Hepatocyte (in vitro differentiated cells): Measurements from ENCODE around the gene CNTNAP2. TPM values are rescaled to one million over a fixed set of nuclear protein-coding genes. Genes with fewer than 3 reads are reported as not detected.

ENCODE experiments used
- DNase-seq: peaks from one replicate; pipeline ENCODE4 v3.0.0-alpha.2; 2016; ENCODE audit warnings: low spot score
- H2AFZ ChIP-seq: fragments of 200-600 bp; sonication (generic); 2 replicates; pipeline ENCODE4 v1.6.0; 2016; ENCODE audit warnings: antibody characterized with exemption, mild to moderate bottlenecking
- H3K27ac ChIP-seq: fragments of 200-600 bp; sonication (generic); 2 replicates; pipeline ENCODE4 v1.5.1; 2016; ENCODE audit warnings: mild to moderate bottlenecking
- H3K27me3 ChIP-seq: fragments of 200-600 bp; sonication (generic); 2 replicates; pipeline ENCODE4 v1.6.1; 2016
- H3K36me3 ChIP-seq: fragments of 200-600 bp; sonication (generic); replicated peaks from 2 replicates; pipeline ENCODE4 v1.5.1; 2016; ENCODE audit warnings: low read depth; ENCODE audit not compliant: insufficient read depth
- H3K4me1 ChIP-seq: fragments of 200-600 bp; sonication (generic); 2 replicates; pipeline ENCODE4 v1.5.1; 2016; ENCODE audit warnings: mild to moderate bottlenecking, moderate library complexity; ENCODE audit not compliant: insufficient read depth
- H3K4me2 ChIP-seq: fragments of 200-600 bp; sonication (generic); 2 replicates; pipeline ENCODE4 v1.6.0; 2016
- H3K4me3 ChIP-seq: fragments of 200-600 bp; sonication (generic); 2 replicates; pipeline ENCODE4 v1.5.1; 2016; ENCODE audit warnings: mild to moderate bottlenecking
- H3K79me2 ChIP-seq: fragments of 200-600 bp; sonication (generic); 2 replicates; pipeline ENCODE4 v1.6.0; 2017; ENCODE audit warnings: mild to moderate bottlenecking
- H3K9me2 ChIP-seq: fragments of 200-600 bp; sonication (generic); replicated peaks from 2 replicates; pipeline ENCODE4 v1.6.0; 2017; ENCODE audit warnings: mild to moderate bottlenecking; ENCODE audit not compliant: insufficient read depth
- H3K9me3 ChIP-seq: fragments of 200-600 bp; sonication (generic); 2 replicates; pipeline ENCODE4 v1.5.1; 2016; ENCODE audit warnings: low read depth, mild to moderate bottlenecking
- H4K20me1 ChIP-seq: fragments of 200-600 bp; sonication (generic); 2 replicates; pipeline ENCODE4 v1.6.0; 2016; ENCODE audit warnings: mild to moderate bottlenecking; ENCODE audit not compliant: insufficient read depth, poor library complexity, severe bottlenecking
- CTCF ChIP-seq: fragments of 200-600 bp; sonication (generic); IDR thresholded peaks from 2 replicates; pipeline ENCODE4 v1.5.1; 2016; ENCODE audit warnings: antibody characterized with exemption, mild to moderate bottlenecking; ENCODE audit not compliant: poor library complexity
- EZH2 ChIP-seq: fragments of 200-600 bp; sonication (generic); IDR thresholded peaks from 2 replicates; pipeline ENCODE4 v1.6.1; 2016; ENCODE audit warnings: antibody characterized with exemption, mild to moderate bottlenecking, borderline replicate concordance
- EZH2phosphoT487 ChIP-seq: fragments of 200-600 bp; sonication (generic); IDR thresholded peaks from one replicate; pipeline ENCODE4 v1.6.1; 2018; ENCODE audit warnings: antibody characterized with exemption, mild to moderate bottlenecking, low read depth, moderate library complexity; ENCODE audit not compliant: unreplicated experiment, severe bottlenecking
- WGBS: methylation state at CpG from one replicate; pipeline ENCODE4 v1.1.6; 2016; ENCODE audit warnings: low lambda C conversion rate; ENCODE audit errors: missing lambda C conversion rate; 5-methylcytosine and 5-hydroxymethylcytosine counted together
- polyA plus RNA-seq: library from polyadenylated mRNA; unstranded; fragments of >200 nt; fragmentation: Nextera tagmentation; extraction: Ambion mirVana; gene quantifications from 2 replicates; pipeline ENCODE4 v1.2.1, GENCODE V29; 2016
- total RNA-seq: library from RNA; depleted of rRNA; stranded (reverse); fragments of >200 nt; gene quantifications from 2 replicates; pipeline ENCODE4 v1.2.3, GENCODE V29; 2014

CNTNAP2 gene
- total and polyA plus RNA-seq, 2 experiments from 2014 or later, result 7.5 to 14.7 TPM

DNA sequence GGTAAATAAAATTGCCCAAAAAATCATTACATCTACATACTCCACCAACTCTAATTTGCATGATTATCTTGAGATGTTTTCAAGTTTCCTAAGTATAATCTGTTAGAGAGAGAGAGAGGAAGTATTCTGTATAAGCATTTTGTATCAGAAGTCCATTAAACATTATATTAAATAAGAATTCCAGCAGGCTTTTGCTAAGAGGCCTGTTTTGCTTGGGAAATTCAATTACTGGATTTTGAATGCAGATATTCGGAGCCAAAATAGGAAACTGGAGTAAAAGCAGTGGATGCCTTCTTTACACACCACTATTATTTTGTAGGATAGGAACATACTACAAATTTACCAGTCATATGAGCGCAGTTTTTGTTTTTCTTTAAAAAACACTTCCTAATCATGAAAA lies 727.8 kb downstream of the CNTNAP2 start:
- no peak overlapping the region for H3K4me2 ChIP-seq
- WGBS, result 94% methylated on average over 2 of the region's 2 CpGs
- no peak overlapping the region for H3K27ac ChIP-seq
- DNase-seq, result no peak
- no peak for TF ChIP-seq EZH2
- TF ChIP-seq EZH2phosphoT487, result no peak
- TF ChIP-seq CTCF, result no peak
- H3K4me1 ChIP-seq, result no peaks in the 10 kb centered on the region
- H3K9me2 ChIP-seq, result no peaks in the 10 kb centered on the region
- no peaks in the 10 kb centered on the region for H3K9me3 ChIP-seq
- no peaks in the 10 kb centered on the region for H3K79me2 ChIP-seq
- no peak overlapping the region for H3K4me3 ChIP-seq
- H2AFZ ChIP-seq, result no peak overlapping the region
- H4K20me1 ChIP-seq, result no peaks in the 10 kb centered on the region
- H3K36me3 ChIP-seq, result no peaks in the 10 kb centered on the region
- no peaks in the 10 kb centered on the region for H3K27me3 ChIP-seq

DNA sequence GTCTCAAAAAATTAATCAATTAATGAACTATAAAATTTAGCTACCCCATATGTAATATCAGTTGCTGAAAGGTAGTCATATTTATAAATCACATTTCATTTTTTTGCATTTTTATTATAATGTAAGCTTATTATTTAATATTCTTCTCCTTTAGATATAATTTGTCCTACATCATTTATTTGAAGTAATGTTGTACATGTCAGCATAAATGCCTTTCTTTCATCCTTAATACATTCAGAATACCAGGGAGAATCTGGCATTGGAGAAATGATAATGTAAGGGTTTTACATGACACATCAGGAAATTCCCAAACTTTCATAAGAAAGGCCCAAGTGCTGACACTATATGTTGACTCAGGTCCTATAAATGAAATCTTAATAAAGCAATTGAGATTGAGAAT lies 742.1 kb downstream of the CNTNAP2 start:
- no peak for DNase-seq
- Histone ChIP-seq H3K9me2 (no peaks in the 10 kb centered on the region), H3K79me2 (no peaks in the 10 kb centered on the region), H3K27me3 (no peaks in the 10 kb centered on the region), H3K9me3 (no peaks in the 10 kb centered on the region), H3K36me3 (no peaks in the 10 kb centered on the region), H4K20me1 (no peaks in the 10 kb centered on the region), H2AFZ (no peak overlapping the region), H3K27ac (no peak overlapping the region), H3K4me3 (no peak overlapping the region), H3K4me1 (no peaks in the 10 kb centered on the region), H3K4me2 (no peak overlapping the region)
- TF ChIP-seq EZH2, result no peak
- no peak for TF ChIP-seq CTCF
- TF ChIP-seq EZH2phosphoT487, result no peak

- WGBS, result 96% methylated on average over 4 of the region's 4 CpGs
- no peak for DNase-seq
- Histone ChIP-seq H3K27me3 (no peaks in the 10 kb centered on the region), H3K4me1 (no peaks in the 10 kb centered on the region), H3K36me3 (no peaks in the 10 kb centered on the region), H4K20me1 (no peaks in the 10 kb centered on the region), H3K9me3 (no peaks in the 10 kb centered on the region), H2AFZ (no peak overlapping the region), H3K79me2 (no peaks in the 10 kb centered on the region), H3K4me2 (no peak overlapping the region), H3K4me3 (no peak overlapping the region), H3K9me2 (no peaks in the 10 kb centered on the region), H3K27ac (no peak overlapping the region)
- TF ChIP-seq EZH2phosphoT487 (no peak), EZH2 (no peak), CTCF (no peak)
Observed at GRCh38 chr7:146861701-146862100, 745.1 kb downstream of the CNTNAP2 start.

- H3K79me2 ChIP-seq, result no peaks in the 10 kb centered on the region
- H3K4me3 ChIP-seq, result no peak overlapping the region
- no peak overlapping the region for H3K4me2 ChIP-seq
- DNase-seq, result no peak
- H4K20me1 ChIP-seq, result no peaks in the 10 kb centered on the region
- 76% methylated on average over 2 of the region's 2 CpGs for WGBS
- no peak overlapping the region for H2AFZ ChIP-seq
- no peak overlapping the region for H3K27ac ChIP-seq
- no peak for TF ChIP-seq EZH2phosphoT487
- no peak for TF ChIP-seq EZH2
- no peak for TF ChIP-seq CTCF
- no peaks in the 10 kb centered on the region for H3K9me3 ChIP-seq
- no peaks in the 10 kb centered on the region for H3K4me1 ChIP-seq
- no peaks in the 10 kb centered on the region for H3K27me3 ChIP-seq
- H3K9me2 ChIP-seq, result no peaks in the 10 kb centered on the region
- H3K36me3 ChIP-seq, result no peaks in the 10 kb centered on the region
Observed at GRCh38 chr7:146862415-146862814, 745.8 kb downstream of the CNTNAP2 start.
